Measurements from ENCODE around the gene OR2T8.

Gene OR2T8, protein sequence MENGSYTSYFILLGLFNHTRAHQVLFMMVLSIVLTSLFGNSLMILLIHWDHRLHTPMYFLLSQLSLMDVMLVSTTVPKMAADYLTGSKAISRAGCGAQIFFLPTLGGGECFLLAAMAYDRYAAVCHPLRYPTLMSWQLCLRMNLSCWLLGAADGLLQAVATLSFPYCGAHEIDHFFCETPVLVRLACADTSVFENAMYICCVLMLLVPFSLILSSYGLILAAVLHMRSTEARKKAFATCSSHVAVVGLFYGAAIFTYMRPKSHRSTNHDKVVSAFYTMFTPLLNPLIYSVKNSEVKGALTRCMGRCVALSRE

DNA sequence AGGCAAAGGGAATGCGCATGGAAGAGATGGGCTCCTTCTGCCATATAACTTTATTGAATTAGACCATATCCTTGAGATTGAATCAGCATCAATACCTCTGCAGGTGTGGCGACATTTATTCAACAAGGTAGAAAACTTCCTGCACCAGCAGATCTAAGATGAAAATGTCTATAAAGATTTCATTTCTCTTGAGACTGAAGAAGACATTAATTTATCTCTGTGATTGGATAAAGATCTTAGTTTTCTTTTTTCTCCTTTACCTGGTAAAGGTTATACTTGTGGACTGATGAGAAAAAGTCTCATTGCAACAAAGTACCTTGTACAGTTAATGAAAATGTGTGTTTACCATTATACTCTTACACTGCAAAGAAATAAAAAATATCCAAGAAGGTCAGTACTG is at the start of gene OR2T8:
Gene OR2T8 (plus strand): TSS at position 301 of the 400 bp plus-strand sequence. CDS start 766 bp downstream, outside the sequence.
- DNase-seq = no peak

DNA sequence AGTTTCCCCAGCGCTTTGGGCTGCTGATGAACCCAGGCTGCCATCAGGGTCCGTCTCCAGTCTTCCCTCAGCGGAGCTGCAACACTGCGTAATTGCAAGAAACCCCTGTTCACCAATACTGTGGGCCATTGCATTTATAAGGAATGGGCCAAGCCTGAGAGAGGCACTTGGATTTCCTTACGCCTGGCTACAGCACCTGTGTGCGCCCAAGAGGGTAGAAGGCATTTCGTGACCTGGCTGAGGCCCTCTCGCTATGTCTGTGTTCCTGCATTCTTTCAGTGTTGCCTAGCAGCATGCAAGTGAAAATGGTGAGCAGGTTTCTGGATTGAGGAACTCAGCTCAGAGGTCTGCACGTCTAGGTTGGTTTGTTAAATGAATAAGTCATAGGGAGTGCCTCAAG is 36.7 kb upstream of the OR2T8 start:
- no peak for DNase-seq

DNA sequence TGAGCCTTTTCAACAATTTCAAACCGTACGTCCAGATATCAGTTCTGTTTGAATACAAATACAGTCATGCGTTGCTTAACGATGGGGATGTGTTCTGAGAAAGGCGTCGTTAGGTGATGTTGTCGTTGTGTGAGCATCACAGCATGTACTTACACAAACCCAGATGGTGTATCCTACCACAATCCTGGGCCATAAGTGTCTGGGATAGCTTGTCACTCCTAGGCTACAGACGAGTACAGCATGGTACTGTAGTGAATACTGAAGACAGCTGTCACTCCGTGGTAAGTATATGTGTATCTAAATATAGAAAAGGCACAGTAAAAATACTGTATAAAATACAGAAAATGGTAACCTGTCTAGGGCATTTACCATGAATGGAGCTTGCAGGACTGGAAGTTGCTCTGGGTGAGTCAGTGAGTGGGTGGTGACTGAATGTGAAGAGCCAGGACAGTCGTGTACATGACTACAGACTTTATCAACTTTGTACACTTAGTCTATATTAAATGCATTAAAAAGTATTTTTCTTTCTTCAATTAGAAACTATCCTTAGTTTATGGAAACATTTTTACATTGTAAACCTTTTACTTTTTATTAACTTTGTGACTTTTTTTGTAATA is 35.1 kb upstream of the OR2T8 start:
- DNase-seq = no peak

DNA sequence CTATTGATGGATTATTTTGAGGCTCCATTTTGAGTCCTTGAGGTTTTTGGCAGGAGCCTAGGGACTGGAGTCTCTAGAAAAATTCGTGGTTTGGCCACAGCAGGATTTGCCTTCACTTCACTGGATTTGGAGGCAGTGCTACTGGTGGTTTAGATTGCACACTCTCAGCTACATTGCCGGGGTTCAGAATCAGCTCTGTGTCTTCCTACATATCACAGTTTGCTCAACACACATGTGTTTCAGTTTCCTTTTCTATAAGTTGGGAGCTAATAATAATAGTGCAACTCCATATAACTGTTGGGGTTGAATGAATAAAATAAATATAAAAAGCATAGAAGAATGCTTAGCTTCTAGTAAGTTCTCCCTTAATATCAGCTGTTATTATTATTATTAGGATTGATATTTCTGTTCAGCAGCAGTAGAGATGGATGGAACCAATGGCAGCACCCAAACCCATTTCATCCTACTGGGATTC is 24.9 kb upstream of the OR2T8 start, which contains the start of gene OR2W3:
Gene OR2W3 (plus strand): TSS at position 425 of the 475 bp plus-strand sequence. CDS start 0 bp downstream, at position 425.
- no peak for DNase-seq

DNA sequence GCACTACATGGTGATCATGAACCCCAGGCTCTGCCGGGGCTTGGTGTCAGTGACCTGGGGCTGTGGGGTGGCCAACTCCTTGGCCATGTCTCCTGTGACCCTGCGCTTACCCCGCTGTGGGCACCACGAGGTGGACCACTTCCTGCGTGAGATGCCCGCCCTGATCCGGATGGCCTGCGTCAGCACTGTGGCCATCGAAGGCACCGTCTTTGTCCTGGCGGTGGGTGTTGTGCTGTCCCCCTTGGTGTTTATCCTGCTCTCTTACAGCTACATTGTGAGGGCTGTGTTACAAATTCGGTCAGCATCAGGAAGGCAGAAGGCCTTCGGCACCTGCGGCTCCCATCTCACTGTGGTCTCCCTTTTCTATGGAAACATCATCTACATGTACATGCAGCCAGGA is 24.1 kb upstream of the OR2T8 start:
- no peak for DNase-seq

DNA sequence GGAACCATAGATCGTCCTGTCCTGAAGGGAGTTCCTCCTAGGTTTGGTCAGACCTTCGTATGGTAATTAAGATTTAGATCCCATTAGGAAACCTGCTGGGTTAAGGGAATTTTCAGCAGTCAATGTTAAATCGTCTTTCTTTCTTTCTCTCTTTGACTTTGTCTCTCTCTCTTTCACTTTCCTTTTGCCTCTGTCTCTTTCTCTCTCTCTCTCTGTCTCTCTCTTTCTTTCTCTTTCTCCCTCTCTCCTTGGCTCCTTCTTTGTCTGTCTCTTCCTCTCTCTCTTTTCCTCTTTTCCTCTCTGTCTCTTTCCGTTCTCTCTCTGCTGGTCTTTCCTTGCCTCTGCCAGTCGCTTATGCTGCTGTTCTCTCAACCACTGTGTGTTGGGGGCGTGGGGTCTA is 15.9 kb upstream of the OR2T8 start:
- DNase-seq = no peak

DNA sequence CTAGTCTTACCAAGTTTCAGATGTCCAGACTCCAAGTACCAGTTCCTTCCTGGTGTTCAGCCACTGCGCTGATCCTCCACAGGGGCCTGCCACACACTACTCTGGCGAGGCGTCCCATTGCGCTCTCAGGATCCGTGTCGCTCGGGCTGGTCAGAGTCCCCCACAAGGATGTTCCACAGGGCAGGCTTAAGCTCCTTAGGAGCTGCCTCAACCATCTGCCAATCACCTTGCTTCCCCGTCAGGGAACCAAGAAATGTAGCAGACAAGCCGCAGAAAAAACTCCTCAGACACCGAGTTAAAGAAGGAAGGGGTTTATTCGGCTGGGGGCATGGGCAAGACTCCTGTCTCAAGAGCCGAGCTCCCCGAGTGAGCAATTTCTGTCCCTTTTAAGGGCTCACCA is 14.9 kb upstream of the OR2T8 start:
- DNase-seq = no peak

DNA sequence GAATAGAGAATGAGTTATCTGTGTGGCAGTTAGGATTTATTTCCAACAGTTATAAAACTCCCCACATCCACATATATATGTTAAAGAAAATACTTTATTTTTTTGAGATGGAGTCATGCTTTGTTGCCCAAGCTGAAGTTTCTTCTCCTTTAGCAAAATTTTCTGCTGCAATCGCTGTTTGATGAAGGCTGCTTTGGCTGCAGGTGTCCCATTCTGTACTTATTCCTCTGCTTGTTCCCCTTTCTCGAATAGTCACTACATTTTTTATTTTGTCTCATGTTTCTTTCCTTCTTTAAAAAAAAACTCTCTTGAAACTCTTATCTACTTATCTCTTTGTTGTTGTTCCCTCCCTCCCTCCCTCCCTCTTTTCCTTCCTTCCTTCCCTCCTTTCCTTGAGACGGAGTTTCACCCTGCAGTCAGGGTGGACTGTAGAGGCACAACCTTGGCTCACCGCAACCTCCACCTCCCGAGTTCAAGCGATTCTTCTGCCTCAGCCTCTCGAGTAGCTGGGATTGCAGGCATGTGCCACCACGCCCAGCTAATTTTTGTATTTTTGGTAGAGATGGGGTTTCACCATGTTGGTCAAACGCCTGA is 14.0 kb upstream of the OR2T8 start:
- DNase-seq = no peak

DNA sequence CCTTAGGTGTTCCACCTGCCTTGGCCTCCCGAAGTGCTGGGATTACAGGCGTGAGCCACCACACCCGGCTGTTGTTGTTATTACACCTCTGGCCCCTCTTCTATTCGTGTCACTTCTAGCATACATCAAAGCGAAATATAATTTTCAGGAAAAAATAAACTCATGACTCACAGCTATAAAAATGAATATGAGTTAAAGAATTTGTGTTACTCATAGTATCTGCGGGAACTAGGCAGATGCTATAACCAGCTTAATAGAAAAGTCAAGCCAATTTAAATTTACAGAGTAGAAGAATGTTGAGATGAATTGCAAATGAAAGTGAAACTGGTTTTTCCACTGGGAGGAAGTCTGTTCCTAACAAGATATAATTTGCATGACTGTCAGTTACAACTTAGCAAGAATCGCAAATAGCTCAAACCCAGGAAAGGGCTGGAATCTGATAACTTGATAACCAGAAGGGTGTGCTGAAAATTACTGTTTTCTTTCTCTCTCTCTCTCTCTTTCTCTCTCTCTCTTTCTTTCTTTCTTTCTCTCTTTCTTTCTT is 13.5 kb upstream of the OR2T8 start:
- peak; percentile 8 for DNase-seq

DNA sequence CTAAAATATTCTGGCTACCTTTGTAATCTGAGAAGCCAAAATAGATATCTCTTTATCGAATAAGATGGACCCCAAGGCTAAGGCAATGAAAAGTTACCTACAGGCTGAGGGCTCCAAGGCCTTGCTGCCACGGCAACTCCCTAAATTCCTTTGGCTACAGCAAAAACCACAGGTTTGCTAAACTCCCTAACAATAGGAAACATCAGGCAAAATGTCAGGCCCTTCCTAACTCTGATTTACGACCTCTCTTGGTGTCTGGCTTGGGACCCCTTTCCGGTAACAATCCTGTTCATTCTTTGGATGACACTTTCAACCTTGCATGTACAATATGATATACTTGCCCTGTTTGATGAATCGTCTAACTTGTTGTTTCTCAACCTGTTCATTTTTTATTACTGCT is 11.3 kb upstream of the OR2T8 start:
- DNase-seq = no peak

DNA sequence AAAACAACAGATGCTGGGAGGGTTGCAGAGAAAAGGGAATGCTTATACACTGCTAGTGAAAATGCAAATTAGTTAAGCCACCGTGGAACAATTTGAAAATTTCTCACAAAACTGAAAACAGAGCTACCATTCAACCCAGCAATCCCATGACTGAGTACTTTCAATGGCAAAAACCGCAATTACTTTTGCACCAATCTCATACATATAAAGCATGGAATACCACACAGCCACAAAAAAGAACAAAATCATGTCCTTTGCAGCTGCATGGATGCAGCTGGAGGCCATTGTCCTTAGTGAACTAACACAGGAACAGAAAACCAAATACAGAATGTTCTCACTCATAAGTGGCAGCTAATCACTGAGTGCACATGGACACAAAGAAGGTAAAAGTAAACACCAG is 6.3 kb upstream of the OR2T8 start:
- no peak for DNase-seq

DNA sequence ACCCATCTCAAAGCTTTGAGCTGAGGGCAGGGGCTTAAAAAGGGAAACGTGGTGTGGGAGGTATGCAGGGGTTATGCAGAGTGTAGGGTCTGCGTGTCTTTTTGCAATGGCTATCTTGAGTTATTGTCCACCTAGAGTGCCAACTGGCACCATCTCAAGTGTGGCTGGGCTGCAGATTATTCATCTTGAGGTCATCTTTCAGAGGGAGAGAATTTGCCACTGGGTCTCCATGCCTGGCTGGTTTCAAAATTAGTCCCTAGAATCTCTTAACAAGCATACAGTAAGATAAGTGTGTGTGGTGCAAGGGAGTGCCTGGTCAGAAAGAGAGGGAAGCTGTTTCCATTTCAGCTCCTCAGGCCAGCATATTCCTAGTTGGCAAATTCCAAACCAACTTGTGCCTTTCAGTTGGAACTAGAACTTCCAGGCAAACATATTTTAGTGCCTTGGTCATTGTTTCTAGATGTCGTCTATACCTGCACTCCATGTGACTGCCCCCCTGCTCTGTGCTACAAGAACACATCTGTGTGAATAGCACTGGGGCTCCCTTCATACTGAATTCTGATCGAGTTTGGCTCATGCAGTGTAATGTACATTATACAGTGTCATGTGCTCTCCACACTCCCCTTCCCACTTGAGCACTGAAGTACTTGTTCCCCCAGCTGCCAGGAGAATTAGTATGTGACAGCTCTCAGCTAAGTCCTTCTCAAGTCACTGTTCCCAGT is 5.0 kb upstream of the OR2T8 start:
- DNase-seq = no peak

DNA sequence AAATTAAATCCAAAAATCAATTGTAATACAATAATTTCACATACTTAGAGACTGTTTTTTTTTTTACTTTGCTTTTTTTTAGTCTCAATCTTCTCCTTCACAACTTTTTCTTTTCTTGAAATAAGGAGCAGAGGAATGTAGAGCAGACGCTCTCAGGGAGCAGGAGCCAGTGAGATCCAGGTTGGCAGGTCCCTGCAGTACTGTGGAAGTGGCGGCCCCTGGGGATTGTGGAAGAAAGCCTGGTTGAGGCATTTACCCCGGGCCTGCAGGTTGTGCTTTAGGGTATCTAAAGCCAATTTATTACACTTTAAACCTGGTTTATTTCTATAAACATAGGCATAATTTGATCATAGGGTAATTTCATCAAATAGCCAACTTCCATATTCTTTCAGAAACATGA is 3.9 kb downstream of the OR2T8 start:
- DNase-seq = no peak

DNA sequence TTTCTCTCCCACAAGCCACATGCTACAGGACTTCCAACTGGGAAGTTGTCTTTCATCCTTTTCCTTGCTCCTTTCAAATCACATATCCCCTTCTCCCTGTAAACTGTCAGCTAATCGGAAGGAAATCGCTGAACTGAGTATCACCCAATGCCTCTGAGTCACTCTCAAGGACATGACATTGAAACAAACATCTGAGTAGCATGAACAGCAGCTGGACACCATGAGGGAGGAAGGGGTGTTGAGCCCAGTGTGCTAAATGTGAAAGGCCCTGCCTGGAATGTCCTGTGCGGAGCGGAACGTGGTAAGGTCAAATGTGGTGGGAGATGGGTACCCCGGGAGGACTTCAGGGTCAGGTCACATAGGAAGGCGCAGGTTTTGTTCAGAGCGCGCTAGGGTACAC is 4.8 kb downstream of the OR2T8 start, which contains the start of gene OR2AJ1:
Gene OR2AJ1 (plus strand): TSS at position 22 of the 400 bp plus-strand sequence. CDS start 8,880 bp downstream, outside the sequence.
- no peak for DNase-seq

DNA sequence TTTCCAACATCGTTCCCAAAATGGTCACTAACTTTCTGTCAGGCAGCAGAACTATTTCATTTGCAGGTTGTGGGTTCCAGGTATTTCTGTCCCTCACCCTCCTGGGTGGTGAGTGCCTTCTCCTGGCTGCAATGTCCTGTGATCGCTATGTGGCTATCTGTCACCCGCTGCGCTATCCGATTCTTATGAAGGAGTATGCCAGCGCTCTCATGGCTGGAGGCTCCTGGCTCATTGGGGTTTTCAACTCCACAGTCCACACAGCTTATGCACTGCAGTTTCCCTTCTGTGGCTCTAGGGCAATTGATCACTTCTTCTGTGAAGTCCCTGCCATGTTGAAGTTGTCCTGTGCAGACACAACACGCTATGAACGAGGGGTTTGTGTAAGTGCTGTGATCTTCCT is 13.9 kb downstream of the OR2T8 start:
- no peak for DNase-seq

DNA sequence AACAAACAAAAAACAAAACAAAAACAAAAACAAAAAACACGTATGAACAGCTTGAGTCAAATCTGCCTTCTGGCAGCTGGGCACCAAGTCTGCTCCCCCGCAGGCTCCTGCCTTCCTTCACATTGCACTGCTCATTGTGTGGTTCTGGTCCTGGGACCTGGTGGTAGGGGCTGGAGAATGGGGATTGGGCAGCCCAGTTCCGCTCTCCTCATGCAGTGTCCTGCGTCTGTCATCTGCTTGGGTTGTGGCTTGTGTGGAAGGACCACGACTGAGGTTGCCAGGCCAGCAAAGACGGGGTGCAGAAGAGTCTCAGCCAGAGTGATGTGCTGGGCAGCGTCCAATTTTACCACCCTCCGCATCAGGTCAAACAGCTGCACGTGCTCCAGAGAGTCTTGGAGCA is 15.7 kb downstream of the OR2T8 start:
- DNase-seq = no peak

DNA sequence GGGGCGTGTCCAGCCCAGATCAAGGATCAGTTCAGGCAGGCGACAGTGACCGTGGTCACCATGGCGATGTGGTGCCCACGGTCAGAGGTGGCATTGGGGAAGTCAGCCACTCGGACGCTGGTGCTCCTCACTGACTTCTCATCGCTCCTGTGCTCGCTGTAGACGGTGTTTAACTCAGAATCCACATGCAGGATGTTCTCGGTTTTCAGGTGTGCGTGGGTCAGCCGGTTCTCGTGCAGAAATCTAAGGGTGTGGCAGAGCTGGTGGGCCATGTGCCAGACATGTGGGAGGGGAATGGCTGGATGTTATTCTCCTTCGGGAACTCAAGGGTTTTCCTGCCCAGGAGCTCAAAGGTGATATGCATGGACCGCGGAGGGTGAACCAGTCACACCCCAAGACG is 16.4 kb downstream of the OR2T8 start:
- no peak for DNase-seq

DNA sequence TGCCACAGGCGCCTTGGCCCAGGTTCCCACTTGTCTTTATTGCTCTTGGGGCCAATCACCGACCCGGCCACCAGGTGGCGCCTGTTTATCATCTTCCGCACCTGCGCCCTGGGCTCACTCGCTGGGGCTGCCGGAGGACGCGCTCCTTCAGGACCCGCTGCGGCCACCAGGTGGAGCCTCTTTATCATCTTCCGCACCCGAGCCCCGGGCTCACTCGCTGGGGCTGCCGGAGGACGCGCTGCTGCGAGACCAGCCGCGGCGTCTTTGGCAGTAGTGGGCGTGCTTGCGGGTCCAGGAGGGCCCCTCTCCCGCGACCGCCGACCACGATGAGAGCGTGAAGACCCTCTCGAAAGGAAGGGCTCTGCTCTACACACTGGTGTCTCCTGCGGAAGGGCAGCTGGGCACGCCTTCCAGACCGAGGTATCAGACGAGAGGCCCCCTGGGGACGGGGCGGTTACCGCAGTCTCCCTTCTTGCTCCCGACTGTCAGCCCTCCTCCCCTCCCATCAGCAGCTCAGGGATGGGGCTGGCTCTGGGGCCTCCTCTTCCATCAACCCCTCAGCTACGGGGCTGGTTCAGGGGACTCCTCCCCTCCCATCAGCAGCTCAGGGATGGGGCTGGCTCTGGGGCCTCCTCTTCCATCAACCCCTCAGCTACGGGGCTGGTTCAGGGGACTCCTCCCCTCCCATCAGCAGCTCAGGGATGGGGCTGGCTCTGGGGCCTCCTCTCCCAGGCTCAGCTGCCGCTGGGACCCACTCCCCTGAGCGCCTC is 17.1 kb downstream of the OR2T8 start:
- peak; percentile 65 for DNase-seq

DNA sequence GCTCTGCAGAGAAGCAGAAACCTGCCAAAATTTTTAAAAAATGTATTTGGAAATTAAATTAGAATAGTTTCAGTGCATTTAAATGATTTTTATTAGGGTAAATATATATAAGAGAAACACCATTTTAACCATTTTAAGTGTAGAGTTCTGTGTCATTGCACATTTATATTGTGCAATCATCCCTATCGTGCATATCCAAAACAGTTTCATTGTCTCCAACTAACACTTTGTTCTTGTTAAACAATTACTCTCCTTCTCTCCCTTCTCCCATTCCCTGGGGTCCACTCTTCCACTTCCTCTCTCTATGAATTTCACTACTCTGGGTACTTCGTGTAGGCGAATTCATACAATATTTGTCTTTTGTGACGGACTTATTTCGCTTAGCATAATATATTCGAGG is 22.6 kb downstream of the OR2T8 start:
- no peak for DNase-seq

DNA sequence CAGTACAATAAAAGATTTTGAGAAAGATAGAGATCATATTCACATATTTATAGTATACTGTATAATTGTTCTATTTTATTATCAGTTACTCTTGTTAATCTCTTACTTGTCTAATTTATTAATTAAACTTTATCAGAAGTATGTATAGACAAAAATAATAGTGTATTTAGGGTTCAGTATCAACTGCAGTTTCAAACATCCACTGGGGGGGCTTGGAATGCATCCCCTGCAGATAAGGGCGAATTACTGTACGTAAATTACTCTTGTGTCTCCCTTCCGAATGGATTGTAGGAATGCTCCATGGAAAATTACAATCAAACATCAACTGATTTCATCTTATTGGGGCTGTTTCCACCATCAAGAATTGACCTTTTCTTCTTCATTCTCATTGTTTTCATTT is 28.5 kb downstream of the OR2T8 start, which contains the start of gene OR2L8:
Gene OR2L8 (plus strand): TSS at position 301 of the 400 bp plus-strand sequence. CDS start 0 bp downstream, at position 301.
- no peak for DNase-seq

DNA sequence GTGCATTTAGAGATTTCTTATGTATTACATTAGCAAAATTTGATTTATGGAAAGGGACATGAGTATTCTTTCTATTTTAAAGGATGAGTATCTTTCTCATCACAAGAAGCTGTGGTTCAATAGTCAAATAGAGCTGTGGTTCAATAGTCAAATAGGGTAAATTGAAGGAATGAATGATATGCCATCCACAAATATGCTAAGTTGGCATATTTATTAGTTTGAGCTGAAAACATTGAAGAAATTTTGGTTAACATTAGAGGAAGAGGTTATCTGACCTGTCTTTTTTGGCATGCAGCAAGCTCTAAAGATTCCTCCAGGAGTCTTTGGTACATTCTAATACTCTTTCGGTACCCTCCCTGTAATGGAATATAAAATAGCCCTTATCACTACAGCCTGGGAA is 33.4 kb downstream of the OR2T8 start:
- DNase-seq = no peak

DNA sequence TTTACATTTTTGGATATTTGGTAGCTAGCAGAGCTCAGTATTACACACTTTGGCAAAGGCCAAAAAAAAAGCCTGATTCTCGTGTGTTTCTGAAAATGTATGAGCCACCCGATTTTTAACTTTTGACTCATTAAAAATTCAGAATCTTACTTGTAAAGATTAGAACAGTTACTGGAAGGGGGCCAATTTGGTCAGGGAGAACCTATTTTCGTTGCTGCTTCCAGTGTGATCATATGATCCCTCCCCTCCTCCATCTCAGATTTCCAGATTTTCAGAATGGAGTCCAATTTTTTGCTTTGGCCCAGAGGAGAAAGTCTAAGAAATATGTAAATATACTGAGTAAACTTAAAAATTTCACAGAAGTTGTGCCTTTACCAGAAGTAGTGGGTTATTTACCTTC is 41.7 kb downstream of the OR2T8 start:
- no peak for DNase-seq

Measured in stimulated activated CD4-positive, alpha-beta T cell treated with anti-CD3 and anti-CD28 coated beads, Interleukin-4, amount 100 ng/mL, for 24 hours (primary cell).